AG09309 (cell line): Measurements from ENCODE around the gene SLC25A36.
A peak's percentile ranks its signal among the peaks of the same experiment; 100 is the strongest.
"Not testable (repeated sequence)": the region's sequence is repeated elsewhere in the genome, so short reads cannot be mapped to it uniquely, and the experiment has no call there.

ENCODE experiments used
- DNase-seq: peaks from one replicate; pipeline ENCODE4 v3.0.0-alpha.2; 2010; ENCODE audit warnings: low read depth
- H3K4me3 ChIP-seq: 2 replicates; pipeline ENCODE4 v1.5.1; 2011; ENCODE audit warnings: mild to moderate bottlenecking, low read depth, low read length, moderate library complexity; ENCODE audit not compliant: control insufficient read depth
- TF ChIP-seq, protein P1 (sequence below): IDR thresholded peaks from 2 replicates; pipeline ENCODE4 v1.5.1; 2011; ENCODE audit warnings: mild to moderate bottlenecking, low read depth, low read length, inconsistent platforms; ENCODE audit not compliant: insufficient read depth, control insufficient read depth; ENCODE audit errors: missing control alignments

SLC25A36 gene

DNA sequence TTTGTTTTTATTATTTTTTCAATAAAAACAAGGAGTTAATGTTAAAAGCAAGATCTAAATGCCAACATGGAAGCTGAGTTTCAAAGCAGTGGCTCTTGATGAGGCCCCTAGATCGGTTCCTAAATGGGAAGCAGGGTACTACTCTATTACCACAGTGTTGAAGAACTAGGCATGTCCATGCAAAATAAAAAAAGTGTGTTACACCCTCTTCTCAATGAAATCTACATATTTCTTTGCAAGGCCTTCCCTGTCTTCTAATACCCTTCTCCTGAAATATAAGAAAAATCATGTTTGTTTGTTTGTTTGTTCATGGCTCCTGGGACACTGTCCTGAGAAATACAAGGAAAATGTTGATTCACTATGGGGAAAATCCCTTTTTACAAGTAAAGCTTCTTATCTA, 12.2 kb upstream of the SLC25A36 start:
- TF ChIP-seq, protein P1, sequence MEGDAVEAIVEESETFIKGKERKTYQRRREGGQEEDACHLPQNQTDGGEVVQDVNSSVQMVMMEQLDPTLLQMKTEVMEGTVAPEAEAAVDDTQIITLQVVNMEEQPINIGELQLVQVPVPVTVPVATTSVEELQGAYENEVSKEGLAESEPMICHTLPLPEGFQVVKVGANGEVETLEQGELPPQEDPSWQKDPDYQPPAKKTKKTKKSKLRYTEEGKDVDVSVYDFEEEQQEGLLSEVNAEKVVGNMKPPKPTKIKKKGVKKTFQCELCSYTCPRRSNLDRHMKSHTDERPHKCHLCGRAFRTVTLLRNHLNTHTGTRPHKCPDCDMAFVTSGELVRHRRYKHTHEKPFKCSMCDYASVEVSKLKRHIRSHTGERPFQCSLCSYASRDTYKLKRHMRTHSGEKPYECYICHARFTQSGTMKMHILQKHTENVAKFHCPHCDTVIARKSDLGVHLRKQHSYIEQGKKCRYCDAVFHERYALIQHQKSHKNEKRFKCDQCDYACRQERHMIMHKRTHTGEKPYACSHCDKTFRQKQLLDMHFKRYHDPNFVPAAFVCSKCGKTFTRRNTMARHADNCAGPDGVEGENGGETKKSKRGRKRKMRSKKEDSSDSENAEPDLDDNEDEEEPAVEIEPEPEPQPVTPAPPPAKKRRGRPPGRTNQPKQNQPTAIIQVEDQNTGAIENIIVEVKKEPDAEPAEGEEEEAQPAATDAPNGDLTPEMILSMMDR, result no peak
- DNase-seq, result no peak
- H3K4me3 ChIP-seq, result no peak overlapping the region

DNA sequence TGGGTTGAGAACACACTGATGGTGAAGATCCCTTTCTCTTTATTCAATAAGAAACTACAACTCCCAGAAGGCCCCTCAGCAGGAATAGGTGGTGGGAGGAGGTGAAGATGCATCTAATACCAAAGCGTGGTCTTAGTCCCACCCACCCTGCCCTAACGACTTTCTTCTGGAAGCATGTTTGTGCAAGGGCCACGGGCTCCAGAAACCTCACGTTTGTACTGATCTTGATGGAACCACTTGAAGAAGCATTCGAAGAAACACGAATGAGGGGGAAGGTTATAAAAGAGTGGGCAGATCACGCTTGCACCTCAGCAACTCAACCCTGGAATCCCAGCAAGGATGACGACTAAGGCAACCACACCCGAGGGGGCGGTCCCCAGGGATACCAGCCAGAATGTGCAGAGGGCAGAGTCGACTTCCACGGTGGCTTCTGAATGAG, 10.6 kb upstream of the SLC25A36 start:
- H3K4me3 ChIP-seq, result no peak overlapping the region
- TF ChIP-seq, protein P1, result no peak
- DNase-seq, result no peak

DNA sequence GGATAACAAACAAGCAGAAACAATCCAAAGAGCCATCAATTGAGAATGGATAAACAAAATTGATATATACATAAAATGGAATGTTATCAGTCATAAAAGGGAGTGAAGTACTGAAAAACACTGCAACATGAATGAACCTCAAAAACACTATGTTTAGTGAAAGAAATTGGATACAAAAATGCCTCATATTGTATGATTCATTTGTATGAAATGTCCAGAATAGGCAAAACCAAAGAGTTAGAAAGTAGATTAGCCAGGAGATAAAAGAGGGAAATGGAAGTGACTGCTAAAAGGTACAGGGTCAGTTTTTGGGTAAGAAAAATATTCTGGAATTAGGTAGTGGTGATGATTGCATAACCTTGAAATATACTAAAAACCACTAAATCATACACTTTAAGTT, 9.8 kb upstream of the SLC25A36 start:
- H3K4me3 ChIP-seq, result no peak overlapping the region
- DNase-seq, result no peak
- TF ChIP-seq, protein P1, result no peak

DNA sequence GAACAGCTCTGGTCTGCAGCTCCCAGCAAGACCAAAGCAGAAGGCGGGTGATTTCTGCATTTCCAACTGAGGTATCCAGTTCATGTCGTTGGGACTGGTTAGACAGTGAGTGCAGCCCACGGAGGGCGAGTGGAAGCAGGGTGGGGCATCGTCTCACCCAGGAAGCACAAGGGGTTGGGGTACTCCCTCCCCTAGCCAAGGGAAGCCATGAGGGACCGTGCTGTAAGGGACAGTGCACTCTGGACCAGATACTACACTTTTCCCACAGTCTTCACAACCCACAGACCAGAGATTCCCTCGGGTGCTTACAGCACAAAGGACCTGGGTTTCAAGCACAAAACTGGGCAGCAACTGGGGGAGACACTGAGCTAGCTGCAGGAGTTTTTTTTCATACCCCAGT, 8.5 kb upstream of the SLC25A36 start:
- no peak overlapping the region for H3K4me3 ChIP-seq
- TF ChIP-seq, protein P1, result no peak
- no peak for DNase-seq

DNA sequence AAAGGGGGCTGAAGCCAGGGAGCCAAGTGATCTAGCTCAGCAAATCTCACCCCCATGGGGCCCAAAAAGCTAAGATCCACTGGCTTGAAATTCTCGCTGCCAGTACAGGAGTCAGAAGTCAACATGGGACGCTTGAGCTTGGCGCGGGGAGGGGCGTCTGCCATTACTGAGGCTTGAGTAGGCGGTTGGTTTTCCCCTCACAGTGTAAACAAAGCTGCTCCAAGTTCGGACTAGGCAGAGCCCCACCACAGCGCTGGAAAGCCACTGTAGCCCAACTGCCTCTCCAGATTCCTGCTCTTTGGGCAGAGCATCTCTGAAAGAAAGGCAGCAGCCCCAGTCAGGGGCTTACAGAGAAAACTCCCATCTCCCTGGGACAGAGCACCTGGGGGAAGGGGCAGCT, 8.1 kb upstream of the SLC25A36 start:
- DNase-seq, result no peak
- no peak overlapping the region for H3K4me3 ChIP-seq
- TF ChIP-seq, protein P1, result no peak

DNA sequence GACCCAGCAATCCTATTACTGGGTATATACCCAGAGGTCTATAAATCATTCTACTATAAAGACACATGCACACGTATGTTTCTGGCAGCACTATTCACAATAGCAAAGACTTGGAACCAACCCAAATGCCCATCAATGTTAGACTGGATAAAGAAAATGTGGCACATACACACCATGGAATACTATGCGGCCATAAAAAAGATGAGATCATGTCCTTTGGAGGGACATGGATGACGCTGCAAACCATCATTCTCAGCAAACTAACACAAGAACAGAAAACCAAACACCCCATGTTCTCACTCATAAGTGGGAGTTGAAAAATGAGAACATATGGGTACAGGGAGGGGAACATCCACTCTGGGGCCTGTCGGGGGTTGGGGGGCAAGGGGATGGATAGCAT, 2.3 kb upstream of the SLC25A36 start:
- not testable (repeated sequence) for DNase-seq, H3K4me3 ChIP-seq

DNA sequence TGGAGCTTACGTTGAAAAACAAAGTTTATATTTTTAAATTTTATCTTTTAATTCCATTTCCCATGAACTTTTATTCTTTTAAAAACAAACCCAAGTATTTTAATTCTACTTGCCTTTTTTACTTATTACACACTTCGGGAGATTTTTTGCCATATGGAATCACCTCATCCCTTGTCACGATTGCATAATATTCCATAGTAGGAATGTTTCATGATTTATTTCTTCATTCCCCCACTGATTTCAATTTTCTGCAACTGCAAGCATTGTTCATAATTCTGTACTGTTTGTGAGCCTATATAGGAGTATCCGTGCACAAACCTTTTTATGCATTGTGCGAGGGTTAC, 574 bp upstream of the SLC25A36 start:
- peak overlapping the region; percentile 96 for H3K4me3 ChIP-seq
- DNase-seq, result no peak
- TF ChIP-seq, protein P1, result no peak
